Activated naive CD4-positive, alpha-beta T cell treated with anti-CD3 and anti-CD28 coated beads for 36 hours (primary cell): Measurements from ENCODE around the gene CUBN. TPM values are rescaled to one million over a fixed set of nuclear protein-coding genes. Genes with fewer than 3 reads are reported as not detected.
A peak's percentile ranks its signal among the peaks of the same experiment; 100 is the strongest.

Source experiments
- CTCF ChIA-PET: fragments of 350-600 bp; sonication (Branson Sonifier 250); formaldehyde crosslinking; loops from one replicate; lab custom pipeline; 2021; ENCODE audit warnings: antibody characterized with exemption; lab: Charles Lee
- DNase-seq: peaks from one replicate; pipeline ENCODE4 v3.0.0-alpha.2; 2020
- H3K27ac Mint-ChIP-seq: one replicate; pipeline ENCODE4 v1.8.0; 2021; ENCODE audit warnings: mild to moderate bottlenecking, mixed read lengths
- H3K27me3 Mint-ChIP-seq: one replicate; pipeline ENCODE4 v1.8.0; 2021; ENCODE audit warnings: low read depth, mixed read lengths
- H3K36me3 Mint-ChIP-seq: one replicate; pipeline ENCODE4 v1.8.0; 2021; ENCODE audit warnings: low read depth, mixed read lengths
- H3K4me1 Mint-ChIP-seq: one replicate; pipeline ENCODE4 v1.8.0; 2021; ENCODE audit warnings: low read depth, mixed read lengths
- H3K4me3 Mint-ChIP-seq: one replicate; pipeline ENCODE4 v1.8.0; 2021; ENCODE audit warnings: mild to moderate bottlenecking, moderate library complexity, mixed read lengths
- H3K9me3 Mint-ChIP-seq: one replicate; pipeline ENCODE4 v1.8.0; 2021; ENCODE audit warnings: mixed read lengths
- intact Hi-C: fragments of 100-400 bp; cut with micrococcal nuclease; formaldehyde crosslinking; loops from one replicate; pipeline ENCODE4 v1.15.1; 2023
- total RNA-seq, 2 experiments: library from RNA; stranded (reverse); gene quantifications; one replicate each; pipeline ENCODE4 v1.2.3, GENCODE V29; 2021

CUBN gene
- total RNA-seq, 2 experiments from 2014 or later: 0.37 to 0.41 TPM

- no peak overlapping the region for H3K27ac Mint-ChIP-seq
- CTCF ChIA-PET: interaction anchor here (0.6 kb wide), 1 partner anchor 89 kb away, joined by 4 read pairs; no protein-coding TSS in a partner anchor
- intact Hi-C loops: no loop called here
Observed at GRCh38 chr10:16780338-16780880, 349.2 kb downstream of the CUBN start.

GRCh38 chr10:16779384-16779915 lies 350.2 kb downstream of the CUBN start:
- Mint-ChIP-seq H3K36me3 (peaks cover 10% of the 10 kb centered on the region), H3K4me3 (no peak overlapping the region), H3K4me1 (peaks cover 35% of the 10 kb centered on the region), H3K27me3 (no peaks in the 10 kb centered on the region), H3K27ac (peak overlapping the region; percentile 83), H3K9me3 (peaks cover 2% of the 10 kb centered on the region)
- CTCF ChIA-PET: interaction anchor here (0.8 kb wide), 1 partner anchor 30 kb away, joined by 3 read pairs; no protein-coding TSS in a partner anchor
- peak; percentile 91 for DNase-seq
- intact Hi-C loops: loop anchor here (1.0 to 10.0 kb wide), 13 partner anchors 8 to 917 kb away; partner anchors contain the start of genes C1QL3, MINDY3 and RSU1

More at GRCh38 chr10:16780338-16780880, 349.2 kb downstream of the CUBN start:
- Mint-ChIP-seq H3K27me3 (no peaks in the 10 kb centered on the region), H3K36me3 (peaks cover 17% of the 10 kb centered on the region), H3K9me3 (peaks cover 8% of the 10 kb centered on the region), H3K4me3 (no peak overlapping the region), H3K4me1 (peaks cover 37% of the 10 kb centered on the region)
- DNase-seq: no peak

- DNase-seq: no peak
- H3K4me1 Mint-ChIP-seq: peaks cover 36% of the 10 kb centered on the region
- no peak overlapping the region for H3K4me3 Mint-ChIP-seq
- CTCF ChIA-PET: interaction anchor here (0.6 to 1.8 kb wide), 16 partner anchors 10 to 876 kb away, joined by 3 to 9 read pairs (median 4); no protein-coding TSS in a partner anchor
- H3K36me3 Mint-ChIP-seq: peaks cover 6% of the 10 kb centered on the region
- no peaks in the 10 kb centered on the region for H3K9me3 Mint-ChIP-seq
- H3K27ac Mint-ChIP-seq: peak overlapping the region; percentile 72
- intact Hi-C loops: loop anchor here (1.0 to 10.0 kb wide), 9 partner anchors 23 to 915 kb away; partner anchors contain the start of genes C1QL3 and MINDY3
- H3K27me3 Mint-ChIP-seq: no peaks in the 10 kb centered on the region
Observed at GRCh38 chr10:16777473-16778370, 351.9 kb downstream of the CUBN start.

- CTCF ChIA-PET: interaction anchor here (0.6 to 1.8 kb wide), 8 partner anchors 18 to 872 kb away, joined by 3 to 9 read pairs (median 3); no protein-coding TSS in a partner anchor
- Mint-ChIP-seq H3K27ac (no peak overlapping the region), H3K27me3 (no peaks in the 10 kb centered on the region)
Observed at GRCh38 chr10:16776896-16777295, 352.7 kb downstream of the CUBN start.

More at GRCh38 chr10:16776896-16777295, 352.7 kb downstream of the CUBN start:
- intact Hi-C loops: loop anchor here (1.0 to 10.0 kb wide), 6 partner anchors 232 to 915 kb away; partner anchors contain the start of gene MINDY3
- H3K4me3 Mint-ChIP-seq: no peak overlapping the region
- H3K9me3 Mint-ChIP-seq: no peaks in the 10 kb centered on the region
- H3K36me3 Mint-ChIP-seq: peaks cover 6% of the 10 kb centered on the region
- peaks cover 36% of the 10 kb centered on the region for H3K4me1 Mint-ChIP-seq
- DNase-seq: no peak

Other genes with a start within 250 kb of the CUBN start
- gene TRDMT1, start 71.9 kb upstream of the CUBN start, total RNA-seq: 1 to 10 TPM; 6.5 to 7.2 TPM
- gene VIM, start 98.4 kb upstream of the CUBN start, total RNA-seq: 10 to 100 TPM; 58.3 to 60.6 TPM